Fibroblast of lung (primary cell): Measurements from ENCODE around the gene PPP1CC.

ENCODE experiments used
- EZH2 ChIP-seq: IDR thresholded peaks from 2 replicates; pipeline ENCODE4 v1.5.1; 2012; ENCODE audit warnings: low read length, control low read depth, mild to moderate bottlenecking; ENCODE audit errors: missing control alignments
- TF ChIP-seq, protein P1 (sequence below), 2 donors: IDR thresholded peaks in 1 of 2; conservative IDR thresholded peaks in 1 of 2; 1 replicate in 1 of 2; 2 replicates in 1 of 2; pipeline ENCODE4 v1.5.1; 2011 to 2012; ENCODE audit warnings: low read length in 2 of 2, control low read depth in 1 of 2, inconsistent platforms in 1 of 2, low read depth in 1 of 2, mild to moderate bottlenecking in 1 of 2

- TF ChIP-seq, protein P1, sequence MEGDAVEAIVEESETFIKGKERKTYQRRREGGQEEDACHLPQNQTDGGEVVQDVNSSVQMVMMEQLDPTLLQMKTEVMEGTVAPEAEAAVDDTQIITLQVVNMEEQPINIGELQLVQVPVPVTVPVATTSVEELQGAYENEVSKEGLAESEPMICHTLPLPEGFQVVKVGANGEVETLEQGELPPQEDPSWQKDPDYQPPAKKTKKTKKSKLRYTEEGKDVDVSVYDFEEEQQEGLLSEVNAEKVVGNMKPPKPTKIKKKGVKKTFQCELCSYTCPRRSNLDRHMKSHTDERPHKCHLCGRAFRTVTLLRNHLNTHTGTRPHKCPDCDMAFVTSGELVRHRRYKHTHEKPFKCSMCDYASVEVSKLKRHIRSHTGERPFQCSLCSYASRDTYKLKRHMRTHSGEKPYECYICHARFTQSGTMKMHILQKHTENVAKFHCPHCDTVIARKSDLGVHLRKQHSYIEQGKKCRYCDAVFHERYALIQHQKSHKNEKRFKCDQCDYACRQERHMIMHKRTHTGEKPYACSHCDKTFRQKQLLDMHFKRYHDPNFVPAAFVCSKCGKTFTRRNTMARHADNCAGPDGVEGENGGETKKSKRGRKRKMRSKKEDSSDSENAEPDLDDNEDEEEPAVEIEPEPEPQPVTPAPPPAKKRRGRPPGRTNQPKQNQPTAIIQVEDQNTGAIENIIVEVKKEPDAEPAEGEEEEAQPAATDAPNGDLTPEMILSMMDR (conservative IDR thresholded peaks at IDR 0.05 in 1 of 2, IDR thresholded peaks at IDR 0.05 in 1 of 2; ENCODE audit: low read depth in 1 of 2, low read length in 2 of 2): no peak
- no peak for TF ChIP-seq EZH2
Measured at GRCh38 chr12:110702081-110702480, 40.6 kb downstream of the PPP1CC start.
